ENCODE data around the gene PIK3R3. TPM values are rescaled to one million over a fixed set of nuclear protein-coding genes. Genes with fewer than 3 reads are reported as not detected.

PIK3R3 gene
- total and polyA plus RNA-seq, 8 donors = 3.4 to 33.8 (median 12.4) TPM

- H3K27me3 ChIP-seq = no peaks in the 10 kb centered on the region
- no peak overlapping the region for H3K4me3 ChIP-seq
- H3K9me3 ChIP-seq = no peaks in the 10 kb centered on the region
- no peak overlapping the region for H3K27ac ChIP-seq
- intact Hi-C loops (cut with DNase I; ENCODE audit: low total_unique reads) = no loop called here
- peaks cover 0 to 17% (median 4%) of the 10 kb centered on the region in 4 donors for H3K4me1 ChIP-seq
- DNase-seq = no peak
- H3K36me3 ChIP-seq = no peaks in the 10 kb centered on the region
- WGBS, 5 donors = 79 to 85% (median 82%) methylated on average over 2 of the region's 2 CpGs
- TF ChIP-seq POLR2AphosphoS5 (IDR thresholded peaks at IDR 0.05) = no peak
- TF ChIP-seq EP300 (IDR thresholded peaks at IDR 0.05) = no peak
- no peak for TF ChIP-seq CTCF (IDR thresholded peaks at IDR 0.05)
- TF ChIP-seq POLR2A (IDR thresholded peaks at IDR 0.05) = no peak
Measured at GRCh38 chr1:46114925-46115603, 17.4 kb downstream of the PIK3R3 start.

- Histone ChIP-seq H3K27ac (no peak overlapping the region), H3K36me3 (no peaks in the 10 kb centered on the region), H3K9me3 (no peaks in the 10 kb centered on the region), H3K27me3 (no peaks in the 10 kb centered on the region), H3K4me3 (no peak overlapping the region), H3K4me1 (peaks cover 0 to 17% (median 4%) of the 10 kb centered on the region in 4 donors)
- no peak for DNase-seq
- intact Hi-C loops (cut with DNase I; ENCODE audit: low total_unique reads) = no loop called here
- 85 to 91% (median 89%) methylated on average over 5 of the region's 5 CpGs for WGBS, 5 donors
- no peak for TF ChIP-seq POLR2AphosphoS5 (IDR thresholded peaks at IDR 0.05)
- TF ChIP-seq CTCF (IDR thresholded peaks at IDR 0.05) = no peak
- no peak for TF ChIP-seq POLR2A (IDR thresholded peaks at IDR 0.05)
- TF ChIP-seq EP300 (IDR thresholded peaks at IDR 0.05) = no peak
Measured at GRCh38 chr1:46113948-46114347, 18.5 kb downstream of the PIK3R3 start.

- peaks cover 0 to 14% (median 4%) of the 10 kb centered on the region in 4 donors for H3K4me1 ChIP-seq
- intact Hi-C loops (cut with DNase I; ENCODE audit: low total_unique reads) = no loop called here
Measured at GRCh38 chr1:46112108-46112507, 20.3 kb downstream of the PIK3R3 start.

GRCh38 chr1:46110521-46110920 is 21.9 kb downstream of the PIK3R3 start:
- H3K4me3 ChIP-seq = no peak overlapping the region
- no peaks in the 10 kb centered on the region for H3K36me3 ChIP-seq
- H3K9me3 ChIP-seq = no peaks in the 10 kb centered on the region
- TF ChIP-seq CTCF (IDR thresholded peaks at IDR 0.05) (no peak), POLR2A (IDR thresholded peaks at IDR 0.05) (no peak), EP300 (IDR thresholded peaks at IDR 0.05) (no peak), POLR2AphosphoS5 (IDR thresholded peaks at IDR 0.05) (no peak)
- H3K4me1 ChIP-seq = peaks cover 0 to 13% (median 4%) of the 10 kb centered on the region in 4 donors
- H3K27me3 ChIP-seq = no peaks in the 10 kb centered on the region
- DNase-seq = no peak
- H3K27ac ChIP-seq = no peak overlapping the region
- WGBS, 5 donors = 82 to 97% (median 91%) methylated on average over 1 of the region's 1 CpG
- intact Hi-C loops (cut with DNase I; ENCODE audit: low total_unique reads) = no loop called here

More at GRCh38 chr1:46112108-46112507, 20.3 kb downstream of the PIK3R3 start:
- Histone ChIP-seq H3K4me3 (no peak overlapping the region), H3K27ac (no peak overlapping the region), H3K36me3 (no peaks in the 10 kb centered on the region), H3K27me3 (no peaks in the 10 kb centered on the region), H3K9me3 (no peaks in the 10 kb centered on the region)
- TF ChIP-seq POLR2AphosphoS5 (IDR thresholded peaks at IDR 0.05) = no peak
- TF ChIP-seq EP300 (IDR thresholded peaks at IDR 0.05) = no peak
- no peak for TF ChIP-seq POLR2A (IDR thresholded peaks at IDR 0.05)
- no peak for TF ChIP-seq CTCF (IDR thresholded peaks at IDR 0.05)
- no peak for DNase-seq
- 94 to 100% (median 99%) methylated on average over 1 of the region's 1 CpG for WGBS, 5 donors

Data from stomach (tissue), 9 donors.